GM23338 (cell line): ENCODE measurements around the gene RELN. TPM values are rescaled to one million over a fixed set of nuclear protein-coding genes. Genes with fewer than 3 reads are reported as not detected.

Source experiments
- ATAC-seq: fragments of 200-7000 bp; cut with Tn5 transposase; 3 replicates; pipeline ENCODE4 v1.9.1; 2020
- DNase-seq: peaks from one replicate; pipeline ENCODE4 v3.0.0-alpha.2; 2015; ENCODE audit warnings: low spot score
- H2AFZ ChIP-seq: fragments of 200-600 bp; sonication (generic); 2 replicates; pipeline ENCODE4 v1.8.0; 2016; ENCODE audit warnings: antibody characterized with exemption, mild to moderate bottlenecking, moderate library complexity
- H3F3A ChIP-seq: fragments of 200-600 bp; sonication (generic); replicated peaks from 2 replicates; pipeline ENCODE4 v1.8.0; 2017; ENCODE audit warnings: antibody characterized with exemption, mixed run types, low read depth
- H3K27ac ChIP-seq: fragments of 200-600 bp; sonication (generic); 2 replicates; pipeline ENCODE4 v1.6.1; 2016; ENCODE audit warnings: low read depth
- H3K27me3 ChIP-seq: fragments of 200-600 bp; sonication (generic); 2 replicates; pipeline ENCODE4 v1.8.0; 2016; ENCODE audit warnings: mild to moderate bottlenecking, mixed run types, moderate library complexity; ENCODE audit not compliant: insufficient read depth
- H3K36me3 ChIP-seq: fragments of 200-600 bp; sonication (generic); 2 replicates; pipeline ENCODE4 v1.8.0; 2016; ENCODE audit warnings: mild to moderate bottlenecking; ENCODE audit not compliant: insufficient read depth
- H3K4me1 ChIP-seq: fragments of 200-600 bp; sonication (generic); 2 replicates; pipeline ENCODE4 v1.8.0; 2016; ENCODE audit warnings: mild to moderate bottlenecking, moderate library complexity; ENCODE audit not compliant: insufficient read depth
- H3K4me2 ChIP-seq: fragments of 200-600 bp; sonication (generic); 2 replicates; pipeline ENCODE4 v1.7.1; 2017; ENCODE audit warnings: mixed run types
- H3K4me3 ChIP-seq: fragments of 200-600 bp; sonication (generic); 2 replicates; pipeline ENCODE4 v1.6.1; 2016; ENCODE audit warnings: mixed run types
- H3K79me2 ChIP-seq: fragments of 200-600 bp; sonication (generic); replicated peaks from 2 replicates; pipeline ENCODE4 v1.8.0; 2017; ENCODE audit warnings: mild to moderate bottlenecking; ENCODE audit not compliant: insufficient read depth
- H3K9me2 ChIP-seq: fragments of 200-600 bp; sonication (generic); 2 replicates; pipeline ENCODE4 v1.8.0; 2017; ENCODE audit not compliant: insufficient read depth
- H4K20me1 ChIP-seq: fragments of 200-600 bp; sonication (generic); replicated peaks from 2 replicates; pipeline ENCODE4 v1.8.0; 2017; ENCODE audit warnings: mild to moderate bottlenecking; ENCODE audit not compliant: insufficient read depth
- H3K27ac Mint-ChIP-seq: 2 replicates; pipeline ENCODE4 v1.8.0; 2020; ENCODE audit warnings: inconsistent platforms, mild to moderate bottlenecking, moderate library complexity, mixed read lengths
- H3K27me3 Mint-ChIP-seq: 3 replicates; pipeline ENCODE4 v1.8.0; 2022; ENCODE audit warnings: low read depth, mild to moderate bottlenecking, moderate library complexity, mixed read lengths, inconsistent platforms; ENCODE audit not compliant: insufficient read depth, poor library complexity
- H3K36me3 Mint-ChIP-seq: 3 replicates; pipeline ENCODE4 v1.8.0; 2021; ENCODE audit warnings: low read depth, mild to moderate bottlenecking, inconsistent platforms, moderate library complexity, mixed read lengths
- H3K4me1 Mint-ChIP-seq: 3 replicates; pipeline ENCODE4 v1.8.0; 2020; ENCODE audit warnings: mild to moderate bottlenecking, inconsistent platforms, mixed read lengths
- H3K4me3 Mint-ChIP-seq: 3 replicates; pipeline ENCODE4 v1.8.0; 2021; ENCODE audit warnings: moderate library complexity, mild to moderate bottlenecking, inconsistent platforms, mixed read lengths
- H3K9me3 Mint-ChIP-seq: 3 replicates; pipeline ENCODE4 v1.8.0; 2020; ENCODE audit warnings: moderate library complexity, mild to moderate bottlenecking, inconsistent platforms, mixed read lengths
- CREB1 ChIP-seq: fragments of 250-450 bp; sonication (Bioruptor Pico); IDR thresholded peaks from 2 replicates; pipeline ENCODE4 v1.5.0; 2020; ENCODE audit warnings: low read depth, mild to moderate bottlenecking, moderate library complexity
- EZH2 ChIP-seq: fragments of 200-600 bp; sonication (generic); IDR thresholded peaks from one replicate; pipeline ENCODE4 v1.8.0; 2017; ENCODE audit warnings: antibody characterized with exemption, mild to moderate bottlenecking, low read depth; ENCODE audit not compliant: unreplicated experiment
- NANOG ChIP-seq: IDR thresholded peaks from 2 replicates; pipeline ENCODE4 v1.6.1; 2016; ENCODE audit warnings: antibody characterized with exemption, borderline replicate concordance
- POLR2AphosphoS5 ChIP-seq: IDR thresholded peaks from 2 replicates; pipeline ENCODE4 v1.6.1; 2016; ENCODE audit warnings: antibody characterized with exemption, low read depth
- REST ChIP-seq: IDR thresholded peaks from one replicate; pipeline ENCODE4 v1.6.1; 2018; ENCODE audit warnings: antibody characterized with exemption; ENCODE audit not compliant: unreplicated experiment
- STAT1 ChIP-seq: IDR thresholded peaks from one replicate; pipeline ENCODE4 v1.6.1; 2016; ENCODE audit warnings: antibody characterized with exemption; ENCODE audit not compliant: unreplicated experiment
- ZNF114 ChIP-seq: fragments of 250-450 bp; sonication (Bioruptor Pico); IDR thresholded peaks from 2 replicates; pipeline ENCODE4 v1.5.0; 2020; ENCODE audit warnings: mild to moderate bottlenecking, moderate library complexity
- ZNF331 ChIP-seq: fragments of 250-450 bp; sonication (Bioruptor Pico); IDR thresholded peaks from 2 replicates; pipeline ENCODE4 v1.5.0; 2020; ENCODE audit warnings: low read depth, mild to moderate bottlenecking, moderate library complexity
- ZNF462 ChIP-seq: fragments of 250-450 bp; sonication (Bioruptor Pico); IDR thresholded peaks from 2 replicates; pipeline ENCODE4 v1.5.0; 2020; ENCODE audit warnings: mild to moderate bottlenecking, moderate library complexity
- polyA plus RNA-seq: library from polyadenylated mRNA; unstranded; fragments of >200 nt; fragmentation: Nextera tagmentation; extraction: Ambion mirVana; gene quantifications from 2 replicates; pipeline ENCODE4 v1.2.1, GENCODE V29; 2016
- total RNA-seq: library from RNA; depleted of rRNA; stranded (reverse); fragments of >200 nt; shearing (Covaris generic); gene quantifications from 2 replicates; pipeline ENCODE4 v1.2.3, GENCODE V29; 2014

The RELN gene
- total and polyA plus RNA-seq, 2 experiments from 2014 or later, result 0.10 to 0.76 TPM

- TF ChIP-seq ZNF462 (no peak), ZNF114 (no peak), POLR2AphosphoS5 (no peak)
Observed at GRCh38 chr7:103811290-103811689, 178.2 kb downstream of the RELN start (continued).

GRCh38 chr7:103810112-103810744 lies 179.2 kb downstream of the RELN start:
- H3K4me1 Mint-ChIP-seq, result peaks cover 44% of the 10 kb centered on the region
- H3K4me3 Mint-ChIP-seq, result no peak overlapping the region
- Histone ChIP-seq H3K9me2 (no peaks in the 10 kb centered on the region), H3K27ac (no peak overlapping the region), H3K27me3 (no peaks in the 10 kb centered on the region), H2AFZ (no peak overlapping the region; the same call in 1 of the 2 replicates), H3F3A (no peaks in the 10 kb centered on the region), H3K79me2 (no peaks in the 10 kb centered on the region), H4K20me1 (no peaks in the 10 kb centered on the region), H3K36me3 (no peaks in the 10 kb centered on the region), H3K4me2 (no peak overlapping the region), H3K4me1 (peaks cover 13% of the 10 kb centered on the region), H3K4me3 (no peak overlapping the region)
- no peaks in the 10 kb centered on the region for H3K27me3 Mint-ChIP-seq
- 0 out of 3 replicates have a peak, but pooled peaks cover 2% of the 10 kb centered on the region for H3K9me3 Mint-ChIP-seq
- ATAC-seq, result no peak
- DNase-seq, result no peak
- H3K36me3 Mint-ChIP-seq, result no peaks in the 10 kb centered on the region
- no peak overlapping the region for H3K27ac Mint-ChIP-seq
- TF ChIP-seq ZNF331 (CRISPR knock-in tag) (no peak), STAT1 (no peak), EZH2 (no peak), REST (no peak), ZNF114 (no peak), CREB1 (CRISPR knock-in tag) (no peak), NANOG (no peak)
